ENCODE results near the gene PRKCH.

Gene PRKCH

GRCh38 chr14:61355892-61356325, 34.5 kb downstream of the PRKCH start:
- TF ChIP-seq, protein P1, sequence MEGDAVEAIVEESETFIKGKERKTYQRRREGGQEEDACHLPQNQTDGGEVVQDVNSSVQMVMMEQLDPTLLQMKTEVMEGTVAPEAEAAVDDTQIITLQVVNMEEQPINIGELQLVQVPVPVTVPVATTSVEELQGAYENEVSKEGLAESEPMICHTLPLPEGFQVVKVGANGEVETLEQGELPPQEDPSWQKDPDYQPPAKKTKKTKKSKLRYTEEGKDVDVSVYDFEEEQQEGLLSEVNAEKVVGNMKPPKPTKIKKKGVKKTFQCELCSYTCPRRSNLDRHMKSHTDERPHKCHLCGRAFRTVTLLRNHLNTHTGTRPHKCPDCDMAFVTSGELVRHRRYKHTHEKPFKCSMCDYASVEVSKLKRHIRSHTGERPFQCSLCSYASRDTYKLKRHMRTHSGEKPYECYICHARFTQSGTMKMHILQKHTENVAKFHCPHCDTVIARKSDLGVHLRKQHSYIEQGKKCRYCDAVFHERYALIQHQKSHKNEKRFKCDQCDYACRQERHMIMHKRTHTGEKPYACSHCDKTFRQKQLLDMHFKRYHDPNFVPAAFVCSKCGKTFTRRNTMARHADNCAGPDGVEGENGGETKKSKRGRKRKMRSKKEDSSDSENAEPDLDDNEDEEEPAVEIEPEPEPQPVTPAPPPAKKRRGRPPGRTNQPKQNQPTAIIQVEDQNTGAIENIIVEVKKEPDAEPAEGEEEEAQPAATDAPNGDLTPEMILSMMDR (IDR thresholded peaks at IDR 0.05; ENCODE audit: low read depth, low read length, missing control alignments), result no peak
- DNase-seq (ENCODE audit: extremely low read depth, low read depth), result peak; percentile 5
- H3K4me3 ChIP-seq (replicated peaks; ENCODE audit: low read depth, low read length), result no peak overlapping the region

GRCh38 chr14:61357123-61357522, 35.7 kb downstream of the PRKCH start:
- H3K4me3 ChIP-seq (replicated peaks; ENCODE audit: low read depth, low read length), result no peak overlapping the region
- TF ChIP-seq, protein P1 (IDR thresholded peaks at IDR 0.05; ENCODE audit: low read depth, low read length, missing control alignments), result no peak
- DNase-seq (ENCODE audit: extremely low read depth, low read depth), result no peak

DNA sequence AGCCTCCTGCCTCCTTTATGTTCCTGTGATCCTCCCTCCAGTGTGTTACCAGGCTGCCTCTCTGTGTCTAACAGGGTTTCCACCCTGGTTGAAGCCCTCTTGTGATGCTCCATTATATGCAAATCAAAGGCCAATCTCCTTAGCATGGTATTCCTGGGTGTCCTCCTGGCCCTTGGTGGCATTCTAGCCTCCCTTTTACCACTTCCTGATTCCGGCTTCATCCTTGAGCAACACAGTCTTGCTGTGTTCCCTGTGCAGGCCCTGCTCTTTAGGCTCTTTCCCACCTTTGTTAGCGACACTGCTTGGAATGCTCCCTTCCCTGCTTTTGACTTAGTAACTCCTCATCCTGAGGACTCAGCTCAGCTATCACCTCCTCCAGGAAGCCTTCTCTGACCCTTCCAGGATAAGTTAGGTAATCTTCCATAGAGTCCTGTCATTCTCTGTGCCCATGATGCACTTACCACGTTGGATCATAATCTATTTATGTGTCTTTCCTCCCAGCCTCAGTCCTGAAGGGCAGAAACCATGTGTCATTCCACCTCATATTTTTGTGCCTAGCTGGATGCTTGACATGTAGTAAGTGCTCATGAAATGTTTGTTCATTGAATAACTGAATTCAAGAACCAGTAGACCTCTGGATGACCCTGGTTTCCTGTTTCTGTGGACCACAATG, 37.3 kb downstream of the PRKCH start:
- no peak overlapping the region for H3K4me3 ChIP-seq (replicated peaks; ENCODE audit: low read depth, low read length)
- DNase-seq (ENCODE audit: extremely low read depth, low read depth), result no peak
- TF ChIP-seq, protein P1 (IDR thresholded peaks at IDR 0.05; ENCODE audit: low read depth, low read length, missing control alignments), result no peak

- TF ChIP-seq, protein P1 (IDR thresholded peaks at IDR 0.05; ENCODE audit: low read depth, low read length, missing control alignments), result no peak
- H3K4me3 ChIP-seq (replicated peaks; ENCODE audit: low read depth, low read length), result no peak overlapping the region
- no peak for DNase-seq (ENCODE audit: extremely low read depth, low read depth)
Observed at GRCh38 chr14:61360796-61361525, 39.6 kb downstream of the PRKCH start.

DNA sequence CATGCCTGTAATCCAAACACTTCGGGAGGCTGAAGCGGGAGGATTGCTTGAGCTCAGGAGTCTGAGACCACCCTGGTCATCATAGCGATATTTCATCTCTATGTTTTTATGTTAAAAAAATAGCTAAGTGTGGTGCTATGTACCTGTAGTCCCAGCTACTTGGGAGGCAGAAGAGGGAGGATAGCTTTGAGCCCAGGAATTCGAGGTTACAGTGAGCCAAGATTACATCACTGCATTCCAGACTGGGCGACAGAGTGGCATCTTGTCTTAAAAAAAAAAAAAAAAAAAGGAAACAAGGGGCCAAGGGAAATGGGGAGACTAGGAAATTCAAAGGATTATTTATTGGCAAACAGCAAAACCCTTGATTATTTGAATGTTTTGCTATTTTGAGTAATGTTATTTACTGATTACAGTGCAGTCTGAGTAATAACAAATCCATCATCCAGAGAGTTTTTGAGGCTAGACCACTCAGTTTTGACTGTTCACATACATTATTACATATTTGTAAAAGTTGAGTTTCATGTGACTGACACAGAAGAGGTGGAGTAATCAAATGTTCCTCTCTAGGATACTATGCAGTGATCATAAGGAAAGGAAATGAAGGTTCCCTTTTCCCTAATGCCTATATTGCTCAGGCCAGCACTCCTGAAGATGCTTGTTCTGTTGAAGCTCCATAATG, 40.8 kb downstream of the PRKCH start:
- DNase-seq (ENCODE audit: extremely low read depth, low read depth), result no peak
- no peak overlapping the region for H3K4me3 ChIP-seq (replicated peaks; ENCODE audit: low read depth, low read length)
- TF ChIP-seq, protein P1 (IDR thresholded peaks at IDR 0.05; ENCODE audit: low read depth, low read length, missing control alignments), result no peak

GRCh38 chr14:61364243-61364642, 42.9 kb downstream of the PRKCH start:
- TF ChIP-seq, protein P1 (IDR thresholded peaks at IDR 0.05; ENCODE audit: low read depth, low read length, missing control alignments), result no peak
- no peak for DNase-seq (ENCODE audit: extremely low read depth, low read depth)
- no peak overlapping the region for H3K4me3 ChIP-seq (replicated peaks; ENCODE audit: low read depth, low read length)
